Stimulated activated naive CD8-positive, alpha-beta T cell treated with anti-CD3 and anti-CD28 coated beads, Interleukin-15, Interleukin-2, amounts not matched to agents 100 U/mL and 50 U/mL, for 24 hours (primary cell): ENCODE measurements around the gene CLEC16A.
A peak's percentile ranks its signal among the peaks of the same experiment; 100 is the strongest.

ENCODE experiments used
- ATAC-seq: fragments of 150-1000 bp; cut with Tn5 transposase; one replicate; pipeline ENCODE4 v1.10.0; 2021
- DNase-seq: peaks from one replicate; pipeline ENCODE4 v3.0.0; 2021

CLEC16A gene

DNA sequence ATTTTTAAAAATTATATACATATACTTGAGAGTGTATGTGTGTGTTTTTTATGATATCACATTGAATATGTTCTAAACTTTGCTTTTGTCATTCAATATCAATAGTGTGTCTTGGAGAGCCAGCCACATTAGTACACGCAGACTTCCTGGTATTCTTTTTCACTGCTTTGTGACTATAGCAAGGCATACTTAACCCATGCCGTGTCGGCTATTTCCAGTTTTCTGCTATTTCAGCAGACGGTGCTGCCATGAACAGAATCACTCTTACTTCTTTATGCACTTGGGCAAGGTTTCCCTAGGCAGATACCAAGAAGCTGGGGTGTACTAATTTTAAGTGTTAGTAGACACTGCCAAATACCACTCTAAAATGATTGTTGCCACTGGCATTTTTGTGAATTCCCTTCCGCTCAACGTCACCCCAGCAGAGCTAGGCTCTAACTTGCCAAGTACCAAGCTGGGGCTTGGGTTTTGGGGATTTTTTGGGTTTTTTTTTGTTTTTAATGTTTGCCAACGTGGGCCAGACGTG, 176.8 kb downstream of the CLEC16A start:
- DNase-seq (no peak), ATAC-seq (no peak)

DNA sequence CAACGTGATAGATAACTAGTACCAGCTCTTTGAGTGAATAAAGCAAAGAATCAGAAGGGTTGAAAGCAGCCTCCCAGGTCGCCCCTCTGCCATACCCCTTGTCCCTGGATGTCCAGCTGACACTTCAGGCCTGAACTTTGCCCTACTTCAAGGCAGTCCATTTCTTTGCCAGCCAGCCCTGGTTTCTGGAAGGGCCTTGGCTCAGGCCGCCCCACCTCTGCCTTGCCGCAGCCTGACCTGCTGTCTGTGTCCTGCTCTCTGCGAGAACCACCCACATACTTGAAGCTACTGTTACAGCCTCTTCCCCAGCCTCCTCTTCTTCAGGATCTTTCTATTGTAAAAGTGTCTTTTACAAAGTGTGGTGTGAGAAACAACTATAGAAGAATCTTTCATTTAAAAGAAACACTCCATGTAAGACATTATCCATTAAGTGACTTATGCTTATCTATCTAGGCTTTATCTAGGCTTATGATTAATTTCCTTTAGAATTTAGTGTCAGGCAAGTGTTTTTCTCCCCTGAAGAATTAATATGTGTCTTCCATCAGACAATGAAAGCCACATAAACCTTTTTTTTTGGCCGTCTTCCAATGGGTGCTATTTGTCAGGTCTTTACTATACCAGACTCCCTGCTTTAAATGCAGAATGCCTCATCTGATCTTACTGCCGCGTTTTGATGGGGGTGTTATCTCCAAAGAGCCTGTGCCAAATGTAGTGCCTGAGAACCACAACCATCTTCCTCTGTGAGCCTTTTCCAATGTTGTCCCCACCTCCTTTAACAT, 177.7 kb downstream of the CLEC16A start:
- ATAC-seq (no peak), DNase-seq (no peak)

DNA sequence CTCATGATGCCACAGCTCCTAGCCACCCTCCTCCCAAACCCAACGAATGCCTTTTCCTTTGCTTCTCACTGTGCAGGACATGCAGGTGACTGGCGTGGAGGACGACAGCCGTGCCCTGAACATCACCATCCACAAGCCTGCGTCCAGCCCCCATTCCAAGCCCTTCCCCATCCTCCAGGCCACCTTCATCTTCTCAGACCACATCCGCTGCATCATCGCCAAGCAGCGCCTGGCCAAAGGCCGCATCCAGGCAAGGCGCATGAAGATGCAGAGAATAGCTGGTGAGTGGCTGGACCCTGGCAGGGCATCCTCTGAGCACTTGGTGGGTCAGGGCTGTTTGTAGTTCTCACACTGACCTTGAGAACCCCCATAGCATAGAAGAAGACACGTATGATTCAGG, 179.3 kb downstream of the CLEC16A start:
- no peak for DNase-seq
- no peak for ATAC-seq

DNA sequence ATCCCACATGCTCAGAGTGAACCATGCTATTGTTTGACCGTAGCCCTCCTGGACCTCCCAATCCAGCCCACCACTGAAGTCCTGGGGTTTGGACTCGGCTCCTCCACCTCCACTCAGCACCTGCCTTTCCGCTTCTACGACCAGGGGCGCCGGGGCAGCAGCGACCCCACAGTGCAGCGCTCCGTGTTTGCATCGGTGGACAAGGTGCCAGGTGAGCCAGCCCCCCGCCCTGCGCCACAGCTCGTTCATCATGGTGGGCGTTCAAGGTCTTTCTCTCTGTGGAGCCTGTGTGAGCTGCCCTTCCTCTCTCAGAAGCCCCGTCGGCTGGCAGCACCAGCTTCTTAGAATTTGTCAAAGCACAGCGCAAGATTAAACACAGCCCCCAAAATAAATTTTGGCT, 181.6 kb downstream of the CLEC16A start:
- DNase-seq, result no peak
- ATAC-seq, result no peak

DNA sequence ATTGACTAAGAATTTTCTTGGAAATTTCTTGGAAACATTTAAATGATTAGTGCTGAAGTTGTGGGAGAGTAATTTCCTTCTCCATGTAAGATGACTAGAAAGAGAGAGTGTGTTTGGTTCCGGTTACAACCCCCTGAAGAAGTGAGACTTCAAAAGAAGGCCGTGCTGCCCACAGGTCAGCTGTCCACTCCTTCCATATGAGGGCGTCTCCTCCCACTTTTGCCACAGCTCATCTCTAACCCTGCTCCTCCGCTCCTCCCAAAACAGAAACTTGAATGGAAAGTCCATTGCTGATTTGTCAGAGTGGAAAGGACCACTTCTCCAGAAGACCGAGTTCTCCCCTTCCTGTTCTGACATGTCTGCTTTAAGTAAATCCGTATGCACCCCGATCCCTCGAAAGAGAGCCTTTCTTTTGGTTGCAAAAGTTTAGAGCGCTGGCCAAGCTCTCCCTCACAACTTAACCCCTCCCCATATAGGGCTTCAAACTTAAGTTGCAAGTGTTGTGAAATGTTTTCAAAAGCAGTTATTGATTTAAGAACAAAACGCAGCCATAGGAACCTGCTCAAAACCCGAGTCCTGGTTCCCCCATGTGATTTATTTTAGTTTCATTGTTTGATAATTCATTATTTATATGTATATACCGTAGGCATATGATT, 182.2 kb downstream of the CLEC16A start:
- DNase-seq (no peak), ATAC-seq (no peak)

DNA sequence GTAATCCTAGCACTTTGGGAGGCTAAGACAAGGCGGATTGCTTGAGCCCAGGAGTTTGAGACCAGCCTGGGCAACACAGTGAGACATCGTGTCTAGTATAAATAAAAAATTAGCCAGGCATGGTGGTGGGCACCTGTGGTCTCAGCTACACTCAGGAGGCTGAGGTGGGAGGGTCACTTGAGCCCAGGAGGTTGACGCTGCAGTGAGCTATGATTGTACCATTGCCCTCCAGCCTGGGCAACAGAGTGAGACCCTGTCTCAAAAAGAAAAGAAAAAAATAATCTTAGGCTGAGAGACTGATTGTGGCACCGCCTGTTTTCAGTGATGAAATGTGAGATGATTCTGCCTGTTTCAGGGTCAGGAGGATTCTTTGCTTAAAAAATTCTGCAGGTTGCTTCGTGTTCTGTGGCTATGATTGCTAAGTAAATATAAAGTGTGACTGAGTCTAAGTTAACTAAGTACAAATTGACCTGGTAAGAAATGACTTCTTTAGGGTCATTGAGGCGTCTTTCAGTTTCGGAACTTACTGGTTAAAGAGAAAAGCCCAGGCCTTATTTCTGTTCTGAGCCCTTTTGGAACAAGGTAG, 183.3 kb downstream of the CLEC16A start:
- ATAC-seq (no peak), DNase-seq (no peak)

DNA sequence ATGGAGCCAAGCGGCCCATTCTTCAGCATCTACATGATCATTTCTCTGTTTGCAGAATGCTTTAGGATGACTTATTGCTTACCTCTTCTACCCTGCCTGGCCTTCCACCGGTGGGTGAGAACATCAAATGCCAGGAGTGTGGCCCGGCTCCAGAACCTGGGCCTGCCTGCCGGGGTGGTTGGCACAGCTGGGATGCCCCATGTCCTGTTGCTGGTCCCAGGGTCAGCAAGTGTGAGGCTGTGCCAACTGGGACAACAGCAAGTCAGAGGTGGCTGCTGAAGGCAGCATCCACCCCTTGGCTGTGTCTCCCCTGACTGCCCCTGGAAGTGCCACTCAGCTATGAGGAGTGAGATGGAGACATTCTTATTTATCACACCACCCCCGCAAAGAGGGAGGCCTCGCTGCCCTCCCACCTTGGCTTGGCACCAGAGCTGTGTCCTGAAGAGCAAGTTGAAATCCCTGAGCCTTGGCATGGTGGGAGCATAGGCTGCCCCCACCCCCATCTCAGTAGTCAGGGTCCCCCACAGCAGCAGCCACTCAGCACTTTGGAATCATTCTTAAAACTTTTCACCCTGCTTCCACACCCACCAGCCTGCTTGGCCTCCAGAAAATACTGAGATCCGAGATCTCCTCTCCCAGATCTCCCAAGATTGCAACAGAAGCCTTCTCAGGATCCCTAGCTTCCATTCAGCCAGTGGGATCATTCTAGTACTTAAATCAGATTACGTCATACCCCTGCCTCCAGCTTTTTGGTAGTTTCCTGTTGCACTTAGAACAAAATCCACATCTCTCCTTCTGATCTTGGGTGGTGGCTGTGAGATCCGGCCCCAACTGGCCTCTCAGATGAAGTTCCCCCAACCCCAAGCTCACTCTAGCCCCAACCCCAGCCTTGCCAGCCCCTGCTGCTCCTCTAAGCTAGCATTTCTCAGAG, 184.1 kb downstream of the CLEC16A start:
- ATAC-seq (no peak), DNase-seq (no peak)

DNA sequence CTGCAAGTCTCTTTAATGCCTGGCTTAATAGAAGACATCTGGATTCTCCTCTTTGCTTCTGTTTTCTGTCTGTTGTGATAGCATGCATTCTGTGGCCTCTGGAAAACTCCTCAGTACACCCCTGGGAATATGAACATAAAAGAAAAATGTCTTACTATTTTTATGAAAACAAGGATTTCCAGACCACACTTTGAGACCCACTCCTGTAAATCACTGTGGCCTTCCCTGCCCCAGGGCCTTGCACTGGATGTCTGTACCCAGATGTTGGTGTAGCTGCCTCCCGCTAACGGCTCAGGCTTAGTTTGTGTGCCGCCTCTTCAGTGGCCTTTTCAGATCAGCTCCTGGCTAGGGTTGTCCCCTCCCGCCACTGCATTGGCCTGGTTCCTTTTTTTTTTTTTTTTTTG, 185.0 kb downstream of the CLEC16A start:
- no peak for DNase-seq
- no peak for ATAC-seq

DNA sequence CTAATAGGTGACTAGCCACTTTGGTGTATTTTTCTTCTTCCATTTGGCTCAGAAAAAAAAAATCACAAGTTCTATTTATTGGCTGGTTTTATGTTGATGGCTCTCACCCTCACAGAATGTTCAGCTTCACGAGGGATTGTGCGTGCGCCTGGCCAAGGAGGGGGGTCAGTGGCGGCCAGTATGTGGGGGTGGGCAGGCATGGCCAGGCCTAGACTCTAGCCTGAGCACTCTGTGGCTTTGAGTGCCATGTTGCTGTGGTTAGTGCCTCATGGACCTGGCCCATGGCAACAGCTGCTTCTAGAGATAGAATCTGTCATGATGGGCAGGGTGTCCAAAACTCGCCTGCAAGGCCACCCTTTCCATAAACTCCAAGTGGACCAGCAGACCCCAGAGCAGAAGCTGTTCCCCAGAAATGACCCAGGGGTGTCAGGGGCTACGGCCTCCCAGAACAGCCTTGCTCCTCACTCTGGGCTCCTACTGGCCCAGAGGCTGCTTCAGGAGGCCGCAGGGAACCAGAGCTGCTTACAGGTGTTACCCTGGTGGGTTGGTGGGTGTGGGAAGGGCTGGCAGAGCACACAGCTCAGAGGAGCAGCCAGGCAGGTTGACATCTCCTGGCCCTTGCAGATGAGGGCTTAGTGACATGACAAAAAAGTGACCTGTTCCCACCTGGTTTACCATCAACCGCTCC, 186.8 kb downstream of the CLEC16A start:
- ATAC-seq (no peak), DNase-seq (no peak)

DNA sequence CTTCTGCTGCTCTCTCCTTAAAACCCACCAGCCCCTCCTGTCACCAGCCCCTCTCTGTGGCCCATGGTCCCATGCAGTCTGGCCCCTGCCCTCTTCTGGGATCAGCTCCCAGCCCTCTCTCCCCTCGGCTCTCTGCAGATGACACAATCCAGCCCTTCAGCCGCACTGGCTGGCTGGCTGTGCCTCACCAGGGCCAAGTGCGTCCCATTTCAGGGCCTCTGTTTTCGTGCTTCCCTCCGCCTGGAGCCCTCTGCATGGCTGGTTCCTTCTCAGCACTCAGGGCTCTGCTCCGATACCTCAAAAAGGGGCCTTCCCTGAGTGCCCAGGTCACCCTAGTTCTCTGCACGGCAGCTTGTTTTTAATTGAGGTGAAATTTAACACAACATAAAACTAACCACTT, 187.3 kb downstream of the CLEC16A start:
- DNase-seq (no peak), ATAC-seq (peak; percentile 56)

DNA sequence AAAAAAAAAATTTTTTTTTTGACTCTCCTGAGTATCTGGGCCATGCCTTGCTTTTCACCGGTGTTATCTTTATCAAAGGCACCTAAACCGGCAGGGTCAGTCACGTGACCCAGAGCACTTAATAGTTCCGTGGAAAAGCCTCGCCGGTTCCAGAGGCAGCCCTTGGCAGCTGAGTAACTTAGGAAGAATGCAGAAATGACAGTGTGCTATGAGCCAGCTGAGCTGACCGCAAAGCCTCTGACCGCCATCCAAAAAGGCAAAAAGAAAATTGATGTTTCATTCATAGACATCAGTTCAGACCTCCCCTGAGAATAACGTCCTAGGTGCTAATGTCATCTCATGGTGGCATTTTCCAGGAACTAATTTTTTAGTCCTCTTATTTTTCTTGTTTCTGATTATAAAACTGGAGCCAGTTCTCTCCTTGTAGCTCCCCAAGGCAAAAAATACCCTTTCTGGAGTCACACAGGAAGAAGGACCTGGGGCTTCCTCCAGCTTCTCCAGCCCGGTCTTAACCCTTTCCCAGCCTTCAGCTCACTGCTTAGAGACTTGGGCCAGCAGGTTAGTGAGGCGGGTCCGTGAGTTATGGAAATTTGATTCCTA, 189.1 kb downstream of the CLEC16A start:
- no peak for ATAC-seq
- no peak for DNase-seq

DNA sequence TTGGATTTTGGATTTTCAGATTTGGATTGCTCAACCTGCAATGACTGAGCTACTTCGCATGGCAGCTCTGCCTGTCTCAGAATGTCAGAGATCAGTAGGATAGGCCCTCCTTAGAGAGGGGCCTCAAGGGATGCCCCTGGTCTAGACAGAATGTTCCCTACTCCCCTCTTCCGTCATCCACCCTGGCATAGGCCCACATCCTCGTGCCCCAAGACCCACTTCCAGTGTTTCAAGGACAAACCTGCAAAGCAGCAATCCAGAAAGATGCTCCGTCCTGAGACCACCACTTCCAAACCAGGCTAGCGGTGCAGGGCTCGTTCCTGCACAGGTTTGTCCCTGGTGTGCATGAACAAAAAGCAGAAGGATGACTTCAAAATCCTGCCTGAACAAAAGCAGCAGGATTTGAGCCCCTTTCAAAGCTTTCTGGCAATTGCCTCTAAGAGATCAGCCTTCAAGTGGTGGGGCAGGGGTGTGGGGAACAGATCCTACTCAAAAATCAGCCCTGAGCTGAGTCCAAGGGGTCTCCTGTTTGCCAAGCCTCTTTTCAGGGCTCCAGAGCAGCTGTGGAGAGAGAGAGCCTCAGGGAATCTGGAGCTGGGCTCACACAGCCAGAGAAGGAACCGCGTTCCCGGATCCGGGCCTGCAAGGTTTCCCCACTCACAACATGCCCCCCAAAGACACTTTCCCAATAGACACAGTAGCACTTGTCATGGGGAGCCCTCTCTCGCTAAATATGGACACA, 190.5 kb downstream of the CLEC16A start:
- DNase-seq, result no peak
- ATAC-seq, result no peak

DNA sequence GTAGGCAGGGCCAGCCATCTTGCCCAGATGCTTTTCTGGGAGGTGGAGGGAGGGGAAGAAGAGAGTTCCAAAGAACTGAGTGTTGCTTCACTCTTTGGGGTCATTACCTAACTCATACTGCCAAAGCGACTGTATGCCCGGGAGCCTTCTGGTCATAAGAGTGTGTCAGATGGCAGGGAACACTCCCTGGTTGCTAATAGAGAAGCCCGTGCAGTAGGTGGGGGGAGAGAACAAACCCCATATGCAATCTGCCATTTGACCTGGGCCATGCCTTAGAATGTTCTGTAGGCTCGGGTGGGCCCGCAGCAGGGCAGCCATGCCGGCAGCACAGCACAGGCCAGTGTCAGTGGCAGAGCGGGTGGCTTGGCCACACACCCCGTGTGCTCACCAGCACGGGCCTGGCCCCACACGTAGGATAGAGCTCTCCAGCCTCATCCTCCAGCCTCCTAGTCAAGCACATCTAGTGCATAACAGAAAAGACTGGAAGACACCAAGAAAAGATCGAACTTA, 191.2 kb downstream of the CLEC16A start:
- ATAC-seq, result no peak
- no peak for DNase-seq

DNA sequence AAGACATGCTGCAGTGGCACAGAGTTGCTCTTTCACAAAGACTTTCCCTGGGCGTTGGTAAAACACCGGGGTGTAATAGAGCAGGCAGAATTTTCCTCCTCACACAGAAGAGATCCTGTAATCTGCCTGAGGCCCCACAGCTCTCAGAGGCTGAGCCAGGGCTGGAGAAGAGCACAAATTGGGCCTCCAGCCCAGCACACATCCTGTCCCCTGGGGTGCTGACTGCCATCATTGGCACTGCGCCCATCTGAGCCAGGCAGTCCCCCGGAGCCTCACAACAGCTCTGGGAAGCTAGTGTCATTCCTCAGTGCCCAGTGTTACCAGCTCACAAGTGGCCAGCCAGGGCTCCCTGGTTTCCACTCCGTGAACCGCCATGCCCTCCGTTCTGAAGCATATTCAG, 192.2 kb downstream of the CLEC16A start:
- DNase-seq (no peak), ATAC-seq (no peak)

DNA sequence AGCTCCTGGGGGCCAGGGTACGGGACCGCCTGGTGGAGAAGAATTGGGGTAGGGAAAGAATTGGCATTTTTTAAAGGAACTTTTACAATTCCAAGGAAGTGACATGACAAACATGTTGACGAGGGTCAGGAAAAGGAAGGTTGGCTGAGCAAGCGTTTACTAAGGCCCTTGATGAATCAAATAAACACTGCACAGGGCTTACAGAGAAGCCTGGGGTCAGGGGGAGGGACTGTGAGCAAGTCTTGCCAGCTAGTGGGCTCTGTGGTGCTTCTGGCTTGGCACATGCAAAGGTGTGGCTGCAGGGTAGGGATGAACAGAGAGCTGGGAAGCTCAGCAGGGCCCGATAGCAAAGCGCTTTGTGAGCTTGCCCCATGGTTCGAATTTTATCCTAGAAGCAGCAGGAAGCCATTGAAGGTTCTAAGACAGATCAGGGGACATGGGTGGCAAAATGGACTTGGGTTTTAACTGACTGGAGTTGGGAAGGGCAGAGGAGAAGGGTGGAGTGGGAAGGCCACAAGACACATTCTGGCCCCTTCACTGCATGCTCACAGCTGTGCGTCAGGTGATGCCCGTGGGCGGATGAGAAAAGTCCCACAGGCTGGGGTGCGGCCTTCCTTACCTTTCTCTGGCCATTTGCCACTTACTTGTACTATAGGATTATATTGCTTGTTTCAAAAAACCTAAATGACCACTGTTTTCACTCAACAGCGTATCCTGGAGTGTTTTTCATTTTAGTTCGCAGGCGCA, 193.8 kb downstream of the CLEC16A start:
- ATAC-seq, result peak; percentile 62
- no peak for DNase-seq

DNA sequence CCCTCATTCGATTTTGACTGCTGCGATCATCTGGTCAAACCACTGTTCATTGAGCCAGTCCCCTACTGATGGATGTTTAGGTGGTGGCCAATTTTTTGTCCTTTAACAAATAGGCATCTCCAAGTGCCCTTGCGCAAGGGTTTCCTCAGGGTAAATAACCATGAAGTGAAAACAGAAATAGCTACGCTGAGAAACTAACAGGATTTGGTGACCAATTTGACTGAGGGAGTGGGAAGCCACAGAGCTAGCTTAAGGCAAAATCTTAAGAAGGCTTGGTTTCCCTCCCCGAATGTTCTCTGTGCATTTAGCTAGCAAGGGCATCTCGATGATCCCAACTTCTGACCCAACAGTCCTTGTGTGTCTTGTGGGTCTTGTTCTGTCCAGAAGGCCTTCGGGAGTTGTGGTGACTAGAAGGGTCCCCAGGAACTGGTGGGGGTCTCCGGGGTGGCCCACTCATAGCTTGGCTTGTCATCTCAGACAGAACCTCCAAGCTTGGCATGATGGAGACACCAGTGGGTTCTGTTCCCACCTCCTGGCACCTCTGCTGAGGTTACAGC, 194.5 kb downstream of the CLEC16A start:
- DNase-seq (no peak), ATAC-seq (no peak)

DNA sequence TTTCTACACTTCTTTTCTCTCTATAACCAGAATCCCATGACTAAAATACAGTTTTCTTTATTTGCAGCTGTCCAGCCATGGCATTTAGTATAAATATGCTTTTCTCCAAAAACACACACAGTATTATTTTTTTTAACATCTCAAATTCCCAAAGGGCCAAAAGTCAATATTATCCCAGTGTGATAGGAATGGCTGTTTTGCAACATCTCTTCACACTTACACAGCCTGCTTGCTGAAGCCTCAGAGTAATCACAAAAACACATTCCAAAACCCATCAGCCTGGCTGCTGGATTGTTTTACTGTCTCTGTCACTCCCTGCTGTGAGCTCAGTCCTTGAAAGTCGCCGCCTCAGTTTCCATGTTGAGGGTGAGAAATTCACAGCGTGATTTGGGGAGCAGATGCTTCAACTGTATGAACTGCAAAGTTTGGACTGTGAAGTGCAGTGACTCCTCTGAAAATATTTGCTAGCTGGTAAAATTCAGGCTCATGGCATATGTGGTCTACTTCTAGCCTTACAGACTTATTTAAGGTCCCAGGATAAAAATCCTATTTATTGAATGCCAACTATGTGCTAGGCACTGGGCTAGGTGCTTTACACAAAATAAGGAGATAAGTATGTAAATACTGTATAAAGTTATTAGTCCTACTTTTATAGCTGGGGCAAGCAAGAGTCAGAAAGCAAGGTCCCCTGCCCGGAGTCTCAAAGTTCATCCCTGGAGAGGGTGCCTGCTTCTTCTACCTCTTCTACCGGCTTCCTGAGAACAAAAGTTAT, 195.1 kb downstream of the CLEC16A start:
- no peak for ATAC-seq
- DNase-seq, result no peak

DNA sequence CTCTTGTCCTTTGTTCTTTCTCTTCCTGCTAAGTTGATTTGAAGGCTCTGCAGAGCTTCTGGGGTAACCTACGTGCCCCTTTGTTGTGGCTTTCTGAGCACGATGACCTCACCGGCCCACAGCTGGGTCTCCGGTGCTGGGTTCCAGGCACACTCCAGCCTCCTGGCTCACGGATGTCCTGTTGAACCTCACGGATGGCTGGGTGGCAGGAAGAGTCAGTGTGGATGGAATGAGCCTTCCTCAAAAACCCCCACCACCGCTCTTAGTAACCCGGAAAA, 195.7 kb downstream of the CLEC16A start:
- DNase-seq, result peak; percentile 67
- ATAC-seq, result peak; percentile 73

DNA sequence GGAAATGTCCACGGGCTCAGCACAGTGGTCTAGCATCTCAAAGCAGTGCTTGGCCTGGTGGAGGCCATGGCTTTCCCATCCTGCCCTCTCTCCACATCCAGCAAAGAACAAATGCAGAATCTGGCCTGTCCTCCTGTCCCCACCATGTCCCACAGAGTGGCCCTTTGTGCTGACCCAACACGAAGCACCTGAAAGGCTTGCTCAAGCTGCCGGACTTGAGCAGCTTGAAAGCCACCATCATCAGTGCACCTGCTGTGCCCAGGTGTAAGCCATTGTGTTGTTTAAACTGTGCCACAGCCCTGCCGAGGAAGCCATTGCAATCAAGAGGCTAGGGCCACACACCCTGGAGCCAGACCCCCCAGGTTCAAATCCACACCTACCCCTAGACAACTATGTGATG, 196.1 kb downstream of the CLEC16A start:
- DNase-seq, result no peak

More for the DNA sequence above, 196.1 kb downstream of the CLEC16A start:
- ATAC-seq, result no peak
